ENCODE results near the gene MAP3K20.

GRCh38 chr2:173058673-173059072, 17.0 kb upstream of the MAP3K20 start:
- TF ChIP-seq CTCF (IDR thresholded peaks at IDR 0.05; ENCODE audit: extremely low read depth in 1 of 2, insufficient read depth in 1 of 2, low read depth in 1 of 2, low read length in 2 of 2): no peak
- TF ChIP-seq POLR2A (IDR thresholded peaks at IDR 0.05; ENCODE audit: low read depth, low read length): no peak
- no peak for TF ChIP-seq MAX (IDR thresholded peaks at IDR 0.05; ENCODE audit: insufficient read depth, insufficient read length)
